Prostate gland (tissue), 2 donors: Measurements from ENCODE around the gene SDHAF4.

Experiments
- POLR2AphosphoS5 ChIP-seq: sonication (generic); formaldehyde crosslinking; IDR thresholded peaks from one replicate; pipeline ENCODE4 v1.6.1; 2017; ENCODE audit warnings: antibody characterized with exemption
- TF ChIP-seq, protein P1 (sequence below), 4 experiments: fragments of 200-600 bp in 2 of 4; fragments of 450-650 bp in 2 of 4; sonication (generic) in 2 of 4; IDR thresholded peaks; 1 replicate in 3 of 4; 2 replicates in 1 of 4; pipeline ENCODE4 v1.5.1; 2016 to 2019; ENCODE audit warnings: antibody characterized with exemption in 4 of 4, mild to moderate bottlenecking in 2 of 4, moderate library complexity in 2 of 4

DNA sequence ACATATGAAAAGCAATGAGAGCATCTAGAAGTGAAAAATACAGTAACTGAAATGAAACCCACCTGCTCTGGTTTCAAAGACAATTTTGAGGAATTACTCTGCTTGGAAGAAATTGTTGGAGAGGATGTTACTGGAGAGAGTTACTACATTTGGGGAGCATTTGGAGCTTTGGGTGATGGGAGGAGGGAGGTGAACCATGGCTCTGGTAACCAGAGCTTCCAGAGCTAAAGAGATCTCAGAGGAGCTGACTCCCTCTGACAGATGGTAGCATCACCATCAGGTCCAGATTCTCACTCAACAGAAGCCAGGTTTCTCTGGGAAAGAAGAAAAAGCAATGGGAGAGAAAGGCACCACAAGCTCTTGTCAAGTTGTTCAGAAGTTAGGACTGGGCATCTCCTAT, 58.7 kb downstream of the SDHAF4 start:
- TF ChIP-seq, protein P1, sequence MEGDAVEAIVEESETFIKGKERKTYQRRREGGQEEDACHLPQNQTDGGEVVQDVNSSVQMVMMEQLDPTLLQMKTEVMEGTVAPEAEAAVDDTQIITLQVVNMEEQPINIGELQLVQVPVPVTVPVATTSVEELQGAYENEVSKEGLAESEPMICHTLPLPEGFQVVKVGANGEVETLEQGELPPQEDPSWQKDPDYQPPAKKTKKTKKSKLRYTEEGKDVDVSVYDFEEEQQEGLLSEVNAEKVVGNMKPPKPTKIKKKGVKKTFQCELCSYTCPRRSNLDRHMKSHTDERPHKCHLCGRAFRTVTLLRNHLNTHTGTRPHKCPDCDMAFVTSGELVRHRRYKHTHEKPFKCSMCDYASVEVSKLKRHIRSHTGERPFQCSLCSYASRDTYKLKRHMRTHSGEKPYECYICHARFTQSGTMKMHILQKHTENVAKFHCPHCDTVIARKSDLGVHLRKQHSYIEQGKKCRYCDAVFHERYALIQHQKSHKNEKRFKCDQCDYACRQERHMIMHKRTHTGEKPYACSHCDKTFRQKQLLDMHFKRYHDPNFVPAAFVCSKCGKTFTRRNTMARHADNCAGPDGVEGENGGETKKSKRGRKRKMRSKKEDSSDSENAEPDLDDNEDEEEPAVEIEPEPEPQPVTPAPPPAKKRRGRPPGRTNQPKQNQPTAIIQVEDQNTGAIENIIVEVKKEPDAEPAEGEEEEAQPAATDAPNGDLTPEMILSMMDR (IDR thresholded peaks at IDR 0.05), result no peak
- TF ChIP-seq POLR2AphosphoS5, result no peak
